Measurements from ENCODE around the gene TTC28.

The TTC28 gene

GRCh38 chr22:27933186-27933983 lies 746.3 kb downstream of the TTC28 start:
- DNase-seq, result no peak

GRCh38 chr22:27930331-27931060 lies 749.1 kb downstream of the TTC28 start:
- no peak for DNase-seq

Measured in stimulated activated CD4-positive, alpha-beta T cell treated with anti-CD3 and anti-CD28 coated beads, Interleukin-2, amount 100 ng/mL, for 24 hours (primary cell).